MG63 (cell line): Measurements from ENCODE around the gene AGAP1. TPM values are rescaled to one million over a fixed set of nuclear protein-coding genes. Genes with fewer than 3 reads are reported as not detected.
"Not testable (repeated sequence)": the region's sequence is repeated elsewhere in the genome, so short reads cannot be mapped to it uniquely, and the experiment has no call there.

ENCODE experiments used
- DNase-seq: peaks from one replicate; pipeline ENCODE4 v3.0.0-alpha.2; 2020
- H3K27me3 ChIP-seq: fragments of 250-450 bp; sonication (Bioruptor Pico); 2 replicates; pipeline ENCODE4 v1.5.1; 2020; ENCODE audit warnings: mild to moderate bottlenecking, moderate library complexity
- H3K36me3 ChIP-seq: fragments of 250-450 bp; sonication (Bioruptor Pico); 2 replicates; pipeline ENCODE4 v1.5.1; 2020; ENCODE audit warnings: mild to moderate bottlenecking, moderate library complexity
- H3K4me3 ChIP-seq: fragments of 250-450 bp; sonication (Bioruptor Pico); 2 replicates; pipeline ENCODE4 v1.5.1; 2020; ENCODE audit warnings: mild to moderate bottlenecking, moderate library complexity
- H3K9me3 ChIP-seq: fragments of 250-450 bp; sonication (Bioruptor Pico); 2 replicates; pipeline ENCODE4 v1.5.1; 2020; ENCODE audit warnings: mild to moderate bottlenecking, moderate library complexity
- total RNA-seq: library from RNA; depleted of rRNA; stranded (reverse); fragments of >200 nt; shearing (Covaris generic); gene quantifications from 2 replicates; pipeline ENCODE4 v1.2.3, GENCODE V29; 2014; ENCODE audit warnings: low replicate concordance

The AGAP1 gene
- total RNA-seq, 1 experiment from 2014 or later: 8.8 TPM

DNA sequence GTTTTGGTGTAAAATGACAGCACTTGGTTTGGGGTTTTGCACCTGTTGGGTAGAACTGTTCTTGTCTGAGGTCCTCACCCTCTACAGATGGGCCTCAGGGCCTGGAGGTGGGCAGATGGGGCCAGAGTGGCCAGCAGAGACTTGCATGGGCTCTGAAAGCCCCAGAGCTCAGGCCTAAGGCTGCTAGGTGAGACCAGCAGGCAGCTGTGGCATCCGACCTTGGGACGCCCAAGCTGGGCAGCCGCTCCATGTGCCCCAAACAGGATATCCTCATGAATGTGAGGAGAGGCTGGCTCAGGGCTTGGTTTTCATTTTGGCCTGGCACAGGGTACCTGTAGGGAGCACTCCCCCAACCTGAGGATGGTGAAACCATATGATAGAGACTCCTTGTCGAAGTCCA, 636.1 kb downstream of the AGAP1 start:
- H3K9me3 ChIP-seq: no peaks in the 10 kb centered on the region
- H3K36me3 ChIP-seq: no peaks in the 10 kb centered on the region
- no peak for DNase-seq
- no peak overlapping the region for H3K4me3 ChIP-seq
- H3K27me3 ChIP-seq: no peaks in the 10 kb centered on the region

DNA sequence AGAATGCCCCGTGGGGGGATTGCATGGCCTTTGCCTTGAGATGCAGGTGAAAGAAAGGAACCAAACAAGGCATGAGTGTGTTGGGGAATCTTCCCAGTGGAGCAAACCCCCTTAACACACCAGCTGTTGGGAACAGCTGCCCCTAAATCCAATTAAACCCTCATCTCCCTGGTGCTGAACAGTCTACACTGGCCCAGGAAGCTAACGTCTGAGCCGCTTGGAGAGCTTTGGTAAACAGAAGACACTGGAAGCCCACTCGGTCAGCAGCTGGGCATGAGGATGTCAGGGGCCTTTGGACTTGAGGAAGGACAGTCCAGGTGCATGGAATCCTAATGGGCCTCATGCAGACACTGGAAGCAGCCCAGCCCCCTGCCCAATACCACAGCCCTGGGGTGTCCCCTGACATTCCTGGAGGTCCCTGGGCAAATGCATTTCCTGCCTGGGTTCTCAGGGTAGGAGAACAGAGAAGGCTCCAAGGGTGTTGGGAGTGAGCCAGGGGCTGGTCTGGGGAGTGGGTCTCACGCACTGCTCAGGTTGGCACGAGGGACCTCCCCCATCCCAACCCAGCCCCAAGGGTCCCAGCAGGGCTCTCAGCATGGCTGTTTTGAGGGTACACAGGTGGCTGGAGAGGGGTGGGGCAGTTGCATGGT, 636.6 kb downstream of the AGAP1 start:
- Histone ChIP-seq H3K4me3 (no peak overlapping the region), H3K9me3 (no peaks in the 10 kb centered on the region), H3K36me3 (no peaks in the 10 kb centered on the region), H3K27me3 (no peaks in the 10 kb centered on the region)
- DNase-seq: no peak

GRCh38 chr2:236131073-236131692, 637.3 kb downstream of the AGAP1 start:
- Histone ChIP-seq H3K36me3 (no peaks in the 10 kb centered on the region), H3K9me3 (no peaks in the 10 kb centered on the region), H3K4me3 (no peak overlapping the region), H3K27me3 (no peaks in the 10 kb centered on the region)
- DNase-seq: no peak

- H3K36me3 ChIP-seq: no peaks in the 10 kb centered on the region
- DNase-seq: no peak
- H3K9me3 ChIP-seq: no peaks in the 10 kb centered on the region
- H3K27me3 ChIP-seq: no peaks in the 10 kb centered on the region
- no peak overlapping the region for H3K4me3 ChIP-seq
These were observed 639.7 kb downstream of the AGAP1 start for GRCh38 chr2:236133410-236134012.

GRCh38 chr2:236136538-236136937, 642.7 kb downstream of the AGAP1 start:
- no peak for DNase-seq

GRCh38 chr2:236137066-236137465, 643.2 kb downstream of the AGAP1 start:
- no peaks in the 10 kb centered on the region for H3K36me3 ChIP-seq
- H3K4me3 ChIP-seq: no peak overlapping the region
- H3K27me3 ChIP-seq: no peaks in the 10 kb centered on the region
- no peak for DNase-seq
- H3K9me3 ChIP-seq: no peaks in the 10 kb centered on the region

More at GRCh38 chr2:236136538-236136937, 642.7 kb downstream of the AGAP1 start:
- H3K27me3 ChIP-seq: no peaks in the 10 kb centered on the region
- no peaks in the 10 kb centered on the region for H3K9me3 ChIP-seq
- no peaks in the 10 kb centered on the region for H3K36me3 ChIP-seq
- H3K4me3 ChIP-seq: no peak overlapping the region

DNA sequence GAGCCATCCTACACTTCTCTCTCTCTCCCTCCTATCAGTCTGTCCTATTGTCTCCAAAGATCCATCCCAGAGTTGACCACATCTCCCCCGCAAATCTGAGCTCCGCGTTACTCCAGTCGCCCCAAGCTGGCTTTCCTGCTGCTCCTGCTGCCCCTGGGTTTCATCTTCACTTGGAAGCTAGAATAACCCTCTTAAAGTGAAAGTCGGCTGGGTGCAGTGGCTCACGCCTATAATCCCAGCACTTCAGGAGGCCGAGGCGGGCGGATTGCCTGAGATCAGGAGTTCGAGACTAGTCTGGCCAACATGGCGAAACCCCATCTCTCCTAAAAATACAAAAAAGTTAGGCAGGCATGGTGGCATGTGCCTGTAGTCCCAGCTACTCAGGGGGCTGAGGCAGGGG, 647.8 kb downstream of the AGAP1 start:
- H3K4me3 ChIP-seq, DNase-seq, H3K9me3 ChIP-seq, H3K27me3 ChIP-seq, H3K36me3 ChIP-seq: not testable (repeated sequence)

GRCh38 chr2:236143811-236144210, 650.0 kb downstream of the AGAP1 start:
- no peak overlapping the region for H3K4me3 ChIP-seq
- H3K36me3 ChIP-seq: no peaks in the 10 kb centered on the region
- H3K9me3 ChIP-seq: no peaks in the 10 kb centered on the region
- DNase-seq: no peak
- H3K27me3 ChIP-seq: no peaks in the 10 kb centered on the region

DNA sequence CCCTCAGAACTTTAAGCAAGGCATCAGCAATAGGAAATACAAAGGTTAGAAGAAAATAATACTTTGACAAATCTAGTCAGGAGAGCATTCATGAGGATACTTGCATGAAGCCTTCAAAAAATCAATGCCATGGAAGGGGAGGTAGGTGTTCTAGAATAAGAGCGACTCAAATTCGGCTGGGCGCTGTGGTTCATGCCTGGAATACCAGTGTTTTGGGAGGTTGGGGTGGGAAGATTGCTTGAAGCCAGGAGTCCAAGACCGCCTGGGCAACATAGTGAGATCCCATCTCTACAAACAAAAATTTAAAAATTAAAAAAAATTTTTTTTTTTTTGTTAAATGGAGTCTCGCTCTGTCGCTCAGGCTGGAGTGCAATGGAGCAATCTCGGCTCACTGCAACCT, 652.6 kb downstream of the AGAP1 start:
- H3K4me3 ChIP-seq: no peak overlapping the region
- no peaks in the 10 kb centered on the region for H3K36me3 ChIP-seq
- no peak for DNase-seq
- H3K9me3 ChIP-seq: no peaks in the 10 kb centered on the region
- no peaks in the 10 kb centered on the region for H3K27me3 ChIP-seq

DNA sequence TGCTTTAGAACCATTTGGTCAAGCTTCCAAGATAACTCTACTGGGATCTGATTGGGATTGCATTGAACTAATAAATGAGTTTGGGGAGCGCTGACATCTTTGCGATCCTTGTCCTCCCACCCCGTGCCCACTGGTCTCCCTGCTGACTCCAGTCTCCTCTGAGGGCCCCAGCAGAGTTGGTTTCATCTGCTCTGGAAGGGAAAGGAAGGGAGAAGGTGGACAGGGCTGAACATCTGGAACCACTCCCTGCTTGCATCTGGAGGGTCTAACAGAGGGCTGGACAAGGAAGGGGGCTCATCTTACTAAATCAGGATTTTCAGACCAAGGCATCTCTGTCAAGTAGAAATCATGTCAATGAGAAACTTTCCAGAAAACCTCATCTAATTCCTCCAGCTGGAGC, 661.6 kb downstream of the AGAP1 start:
- no peak for DNase-seq
- Histone ChIP-seq H3K9me3 (no peaks in the 10 kb centered on the region), H3K4me3 (no peak overlapping the region), H3K36me3 (no peaks in the 10 kb centered on the region), H3K27me3 (no peaks in the 10 kb centered on the region)

DNA sequence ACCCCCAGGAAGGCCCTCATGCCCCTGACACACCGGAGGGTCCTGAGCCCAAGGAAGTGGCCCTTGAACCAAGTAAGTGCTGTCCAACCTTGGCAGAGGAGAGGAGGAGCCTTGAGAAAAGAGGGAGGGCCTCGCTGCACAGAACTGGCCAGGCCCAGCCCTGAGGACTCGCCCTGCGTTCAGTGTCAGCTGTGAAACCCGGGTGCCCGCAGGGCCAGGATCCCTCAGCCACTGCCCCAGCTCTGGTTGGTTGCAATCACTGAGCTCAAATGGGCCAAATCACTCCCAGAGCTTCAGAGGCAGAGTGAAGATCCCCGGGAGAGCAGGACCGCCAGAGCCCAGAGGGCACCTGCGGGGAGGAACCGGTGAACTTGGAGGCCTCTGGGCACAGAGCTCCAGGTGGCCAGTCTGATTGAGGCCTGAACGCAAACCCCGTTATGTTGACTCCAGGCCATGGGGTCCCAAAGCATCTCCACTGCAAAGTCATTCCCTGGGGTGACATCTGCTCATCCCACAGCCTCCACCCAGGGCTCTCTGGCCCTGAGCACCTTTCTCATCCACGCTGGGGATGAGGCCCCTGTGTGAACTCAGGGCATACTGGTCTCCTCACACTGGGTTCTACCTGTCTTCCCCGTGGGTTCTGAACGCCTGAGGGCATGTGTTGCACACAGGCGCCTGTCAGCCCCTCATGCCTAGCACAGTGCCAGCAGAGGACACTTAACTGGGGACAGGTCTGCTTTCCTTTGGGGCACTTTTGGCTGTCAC, 662.4 kb downstream of the AGAP1 start:
- Histone ChIP-seq H3K4me3 (no peak overlapping the region), H3K9me3 (no peaks in the 10 kb centered on the region), H3K36me3 (no peaks in the 10 kb centered on the region), H3K27me3 (no peaks in the 10 kb centered on the region)
- no peak for DNase-seq

DNA sequence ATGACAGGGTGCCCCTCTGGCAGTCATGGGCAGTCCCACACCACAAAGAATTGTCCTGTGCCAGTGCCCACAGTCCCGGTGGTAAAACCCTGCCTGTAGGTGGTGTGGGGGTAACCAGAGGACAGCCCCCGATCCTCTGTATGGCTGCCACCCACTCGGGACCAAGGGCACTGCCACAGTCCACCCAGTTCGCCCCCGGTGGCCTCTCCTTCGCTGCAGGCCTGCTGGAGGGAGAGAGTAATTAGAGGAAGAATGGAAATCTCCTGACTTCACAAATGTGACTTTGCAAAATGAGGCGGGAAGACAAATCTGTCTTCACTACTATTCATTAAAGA, 663.0 kb downstream of the AGAP1 start:
- H3K36me3 ChIP-seq: no peaks in the 10 kb centered on the region
- no peak overlapping the region for H3K4me3 ChIP-seq
- no peaks in the 10 kb centered on the region for H3K9me3 ChIP-seq
- DNase-seq: no peak
- H3K27me3 ChIP-seq: no peaks in the 10 kb centered on the region

DNA sequence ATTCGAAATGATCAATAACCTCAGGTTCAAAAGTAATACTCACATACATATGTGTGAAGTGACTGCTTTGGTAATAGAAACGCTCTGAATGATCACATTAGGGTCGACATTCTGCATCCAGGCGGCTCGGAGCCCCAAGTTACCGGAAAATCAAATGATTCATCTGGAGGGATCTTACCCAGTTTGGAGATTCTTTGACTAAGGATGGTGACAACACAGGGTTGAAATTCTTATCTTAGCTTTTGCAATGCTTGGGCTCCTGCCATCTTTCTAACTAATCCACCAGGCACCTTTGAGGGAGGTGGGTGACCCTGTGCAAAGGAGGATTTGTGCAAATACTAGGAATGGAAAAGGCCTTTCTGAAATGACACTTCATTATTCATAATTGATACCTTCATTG, 663.5 kb downstream of the AGAP1 start:
- DNase-seq: no peak
- Histone ChIP-seq H3K27me3 (no peaks in the 10 kb centered on the region), H3K9me3 (no peaks in the 10 kb centered on the region), H3K4me3 (no peak overlapping the region), H3K36me3 (no peaks in the 10 kb centered on the region)

DNA sequence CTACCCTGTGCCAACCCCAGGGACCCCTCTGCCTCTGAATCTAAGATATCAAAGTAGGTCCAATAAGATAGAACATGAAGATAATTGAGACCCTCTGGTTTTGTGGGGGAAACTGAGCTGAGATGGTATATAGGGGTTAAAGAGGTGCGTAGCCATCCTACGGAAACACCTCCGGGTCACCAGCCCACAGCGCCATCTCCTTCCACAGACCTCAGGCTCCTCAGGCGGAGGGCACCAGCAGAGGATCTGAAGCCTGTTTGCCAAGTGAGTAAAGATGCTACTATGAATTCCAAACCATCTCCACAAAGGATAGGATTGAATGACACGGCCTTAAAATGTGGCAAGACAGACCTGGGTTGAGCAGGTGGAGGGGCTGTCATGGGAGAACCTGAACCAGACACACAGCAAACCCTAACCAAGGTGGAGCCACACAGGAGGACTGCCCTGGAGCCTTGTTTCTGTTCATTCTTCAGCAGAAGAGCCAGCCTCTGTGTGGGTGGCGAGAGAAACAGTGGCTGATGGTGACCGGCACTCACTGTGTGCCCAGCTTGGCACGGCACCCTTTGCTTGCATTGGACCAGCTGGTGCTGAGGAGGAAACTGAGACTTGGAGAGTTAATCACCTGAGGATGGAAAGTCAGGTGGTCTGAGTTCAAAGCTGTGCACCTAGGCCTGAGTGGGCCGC, 664.1 kb downstream of the AGAP1 start:
- H3K36me3 ChIP-seq: no peaks in the 10 kb centered on the region
- DNase-seq: no peak
- H3K9me3 ChIP-seq: no peaks in the 10 kb centered on the region
- H3K4me3 ChIP-seq: no peak overlapping the region
- H3K27me3 ChIP-seq: no peaks in the 10 kb centered on the region

DNA sequence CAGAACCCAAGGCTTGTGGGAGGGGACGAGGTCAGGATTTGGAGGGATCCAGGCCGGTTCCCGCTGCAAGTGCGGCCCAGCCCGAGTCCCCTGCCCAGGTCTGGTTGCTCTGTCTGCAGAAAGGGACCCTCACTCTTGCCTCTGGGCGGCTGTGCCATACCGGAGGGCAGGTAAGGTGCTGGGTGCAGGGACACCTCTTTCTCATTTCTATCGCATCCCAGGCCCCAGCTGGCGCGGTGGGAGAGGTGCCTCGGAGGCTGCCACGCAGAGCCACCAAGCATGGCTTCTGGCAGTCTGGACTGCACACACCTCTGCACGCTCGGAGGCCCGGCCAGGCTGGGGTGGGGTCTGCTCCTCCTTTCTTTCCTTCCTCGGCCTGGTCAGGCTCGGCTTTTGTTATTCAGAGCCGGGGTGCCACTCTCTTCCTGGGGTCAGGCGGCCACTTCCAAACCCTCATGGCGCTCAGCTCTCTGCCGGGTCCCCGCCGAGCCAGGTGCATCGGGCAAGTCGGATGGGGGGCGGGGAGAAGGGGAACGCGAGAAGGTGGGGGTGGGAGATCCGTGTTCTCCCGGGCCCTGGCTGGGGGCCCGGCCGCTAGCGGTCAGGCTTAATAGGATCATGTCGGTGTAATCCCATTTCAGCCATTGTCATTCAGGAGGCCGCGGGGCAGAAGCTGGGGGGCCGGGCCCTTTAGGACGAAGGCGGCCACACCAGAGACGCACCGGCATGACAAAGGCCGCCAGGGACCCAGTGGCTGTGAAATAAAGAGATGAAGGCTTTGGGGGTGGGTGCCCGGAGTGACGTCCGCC, 665.3 kb downstream of the AGAP1 start:
- H3K36me3 ChIP-seq: no peaks in the 10 kb centered on the region
- no peaks in the 10 kb centered on the region for H3K27me3 ChIP-seq
- no peak for DNase-seq
- no peak overlapping the region for H3K4me3 ChIP-seq
- no peaks in the 10 kb centered on the region for H3K9me3 ChIP-seq

GRCh38 chr2:236159778-236160170, 665.9 kb downstream of the AGAP1 start:
- no peak overlapping the region for H3K4me3 ChIP-seq
- H3K27me3 ChIP-seq: no peaks in the 10 kb centered on the region
- no peak for DNase-seq

More at GRCh38 chr2:236159778-236160170, 665.9 kb downstream of the AGAP1 start:
- H3K36me3 ChIP-seq: no peaks in the 10 kb centered on the region
- H3K9me3 ChIP-seq: no peaks in the 10 kb centered on the region
